ENCODE data around the gene SND1. TPM values are rescaled to one million over a fixed set of nuclear protein-coding genes. Genes with fewer than 3 reads are reported as not detected.

Gene SND1
- polyA plus RNA-seq, 3 donors = 46.5 to 97.3 (median 79.8) TPM

DNA sequence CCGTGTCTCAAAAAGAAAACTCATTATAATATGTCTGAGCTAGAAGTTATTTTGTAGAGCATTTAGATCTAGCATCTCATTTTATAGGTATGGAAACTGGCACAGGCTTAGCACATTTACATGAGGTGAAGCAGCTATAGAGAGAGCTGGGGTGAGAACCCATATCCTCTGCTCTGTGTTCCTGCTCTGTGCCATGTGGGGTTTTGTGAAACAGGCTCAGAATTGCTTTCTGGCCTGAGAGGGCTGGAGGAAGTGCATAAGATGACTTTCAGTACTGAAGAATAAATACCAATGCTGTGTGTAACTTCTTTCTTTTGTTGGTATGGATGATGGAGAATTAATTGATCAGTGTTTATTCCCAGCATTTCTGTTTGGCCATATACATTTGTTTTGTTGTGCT is 220.1 kb downstream of the SND1 start:
- H3K27me3 ChIP-seq (ENCODE audit: control insufficient read depth in 2 of 2, insufficient read depth in 2 of 2, low read length in 2 of 2) = no peaks in the 10 kb centered on the region
- peaks cover 56% of the 10 kb centered on the region for H4K20me1 ChIP-seq (ENCODE audit: insufficient read depth, low read length)
- no peaks in the 10 kb centered on the region for H3K9me3 Mint-ChIP-seq
- intact Hi-C loops (cut with micrococcal nuclease) = loop anchor here in 1 of 2 donors (10.0 kb wide), 1 partner anchor 57 kb away; no protein-coding TSS in a partner anchor
- no peak overlapping the region for H3K4me3 Mint-ChIP-seq
- no peak overlapping the region for H2AFZ ChIP-seq (ENCODE audit: insufficient read depth, low read depth, low read length, poor library complexity, severe bottlenecking)
- H3K36me3 ChIP-seq (replicated peaks in 1 of 2; ENCODE audit: control insufficient read depth in 1 of 2, insufficient read depth in 2 of 2, low read length in 2 of 2) = peaks cover 0 to 13% of the 10 kb centered on the region in 2 donors
- H3K36me3 Mint-ChIP-seq = peaks cover 10 to 25% of the 10 kb centered on the region in 2 donors
- no peak overlapping the region for H3K9ac ChIP-seq (ENCODE audit: insufficient read depth, low read length, poor library complexity, severe bottlenecking)
- H3K9me3 ChIP-seq (replicated peaks in 1 of 2; ENCODE audit: control insufficient read depth in 1 of 2, insufficient read depth in 1 of 2, low read length in 2 of 2) = no peaks in the 10 kb centered on the region
- peak overlapping the region in 1 of 2 donors; percentile 40 for H3K27ac ChIP-seq (ENCODE audit: low read depth in 1 of 2, low read length in 2 of 2)
- DNase-seq = no peak
- no peak for TF ChIP-seq CTCF (IDR thresholded peaks at IDR 0.05)
- no CpG with 5 or more reads among the region's 1 CpG for WGBS (ENCODE audit: insufficient coverage)
- H3K4me1 ChIP-seq (ENCODE audit: control insufficient read depth in 1 of 2, insufficient read depth in 2 of 2, low read length in 2 of 2) = peaks cover 38 to 49% of the 10 kb centered on the region in 2 donors
- H3K79me2 ChIP-seq (ENCODE audit: insufficient read depth, low read length) = peaks cover 38% of the 10 kb centered on the region
- H3K27me3 Mint-ChIP-seq (ENCODE audit: low read depth in 3 of 3) = no peaks in the 10 kb centered on the region
- H3K4me3 ChIP-seq (replicated peaks in 1 of 3; ENCODE audit: low read depth in 2 of 3, low read length in 3 of 3) = no peak overlapping the region
- no peak overlapping the region for H3K4me2 ChIP-seq (replicated peaks; ENCODE audit: extremely low read depth, low read length, poor library complexity, severe bottlenecking)
- peak overlapping the region in 4 of 7 donors; percentile 43 to 81 (median 62) for H3K27ac Mint-ChIP-seq
- peaks cover 27% of the 10 kb centered on the region for H3K4me1 Mint-ChIP-seq

DNA sequence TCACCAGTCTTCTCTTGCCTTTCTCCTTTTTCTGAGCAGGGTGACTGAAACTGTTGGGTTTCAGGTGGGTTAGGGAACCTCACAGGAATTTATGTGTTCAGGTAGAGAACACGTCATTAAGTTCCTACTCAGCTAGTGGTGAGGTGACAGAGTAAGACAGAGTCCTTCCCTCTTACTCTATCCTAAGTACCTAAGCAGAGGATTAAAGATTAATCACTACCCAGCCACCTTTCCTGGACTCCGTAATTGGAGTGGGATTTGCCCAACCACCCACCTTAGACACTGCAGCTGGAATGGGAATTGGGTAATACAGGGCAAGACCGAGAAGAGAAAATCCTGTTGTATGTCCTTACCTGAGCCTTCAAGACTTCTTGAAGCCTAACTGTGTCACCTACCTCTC is 221.2 kb downstream of the SND1 start:
- Histone ChIP-seq H3K79me2 (ENCODE audit: insufficient read depth, low read length) (peaks cover 49% of the 10 kb centered on the region), H4K20me1 (ENCODE audit: insufficient read depth, low read length) (peaks cover 65% of the 10 kb centered on the region), H3K9ac (ENCODE audit: insufficient read depth, low read length, poor library complexity, severe bottlenecking) (no peak overlapping the region), H3K4me1 (ENCODE audit: control insufficient read depth in 1 of 2, insufficient read depth in 2 of 2, low read length in 2 of 2) (peaks cover 48 to 59% of the 10 kb centered on the region in 2 donors), H3K27me3 (ENCODE audit: control insufficient read depth in 2 of 2, insufficient read depth in 2 of 2, low read length in 2 of 2) (no peaks in the 10 kb centered on the region), H2AFZ (ENCODE audit: insufficient read depth, low read depth, low read length, poor library complexity, severe bottlenecking) (no peak overlapping the region), H3K4me3 (replicated peaks in 1 of 3; ENCODE audit: low read depth in 2 of 3, low read length in 3 of 3) (no peak overlapping the region), H3K9me3 (replicated peaks in 1 of 2; ENCODE audit: control insufficient read depth in 1 of 2, insufficient read depth in 1 of 2, low read length in 2 of 2) (no peaks in the 10 kb centered on the region), H3K27ac (ENCODE audit: low read depth in 1 of 2, low read length in 2 of 2) (no peak overlapping the region), H3K4me2 (replicated peaks; ENCODE audit: extremely low read depth, low read length, poor library complexity, severe bottlenecking) (no peak overlapping the region), H3K36me3 (replicated peaks in 1 of 2; ENCODE audit: control insufficient read depth in 1 of 2, insufficient read depth in 2 of 2, low read length in 2 of 2) (peaks cover 0 to 4% of the 10 kb centered on the region in 2 donors)
- peak overlapping the region in 1 of 7 donors; percentile 42 for H3K27ac Mint-ChIP-seq
- TF ChIP-seq CTCF (IDR thresholded peaks at IDR 0.05) = no peak
- no peak for DNase-seq
- no peaks in the 10 kb centered on the region for H3K27me3 Mint-ChIP-seq (ENCODE audit: low read depth in 3 of 3)
- H3K36me3 Mint-ChIP-seq = peaks cover under 1 to 15% of the 10 kb centered on the region in 2 donors
- no CpG with 5 or more reads among the region's 3 CpGs for WGBS (ENCODE audit: insufficient coverage)
- no peak overlapping the region for H3K4me3 Mint-ChIP-seq
- intact Hi-C loops (cut with micrococcal nuclease) = loop anchor here in 1 of 2 donors (10.0 kb wide), 1 partner anchor 58 kb away; no protein-coding TSS in a partner anchor
- H3K4me1 Mint-ChIP-seq = peaks cover 27% of the 10 kb centered on the region
- H3K9me3 Mint-ChIP-seq = no peaks in the 10 kb centered on the region

All from CD14-positive monocyte (primary cell).